Cardiac septum (tissue), 1 donor: Measurements from ENCODE around the gene BCAS1. TPM values are rescaled to one million over a fixed set of nuclear protein-coding genes. Genes with fewer than 3 reads are reported as not detected.
"Not testable (repeated sequence)": the region's sequence is repeated elsewhere in the genome, so short reads cannot be mapped to it uniquely, and the experiment has no call there.

Source experiments
- DNase-seq: peaks from one replicate; pipeline ENCODE4 v3.0.0-alpha.2; 2020; ENCODE audit warnings: low spot score
- intact Hi-C: fragments of 100-400 bp; cut with DNase I; formaldehyde crosslinking; loops from one replicate; pipeline ENCODE4 v1.14.0; 2022
- total RNA-seq: library from RNA; stranded (reverse); fragmentation: NEBNext Ultra II Directional; extraction: Animal tissue kit (Norgen Biotek cat#: 25700); gene quantifications from one replicate; pipeline ENCODE4 v1.2.1, GENCODE V29; 2021
- donor health status: DM: no; HTN: no; CAD: no.

BCAS1 gene
- total RNA-seq, 1 donor from 2014 or later, result not detected

GRCh38 chr20:53940907-53941545 lies 129.4 kb downstream of the BCAS1 start:
- DNase-seq, result no peak
- intact Hi-C loops, result loop anchor here (1.0 to 10.0 kb wide), 3 partner anchors 25 to 616 kb away; no protein-coding TSS in a partner anchor

GRCh38 chr20:53940360-53940702 lies 130.1 kb downstream of the BCAS1 start:
- intact Hi-C loops, result loop anchor here (1.0 to 10.0 kb wide), 3 partner anchors 24 to 616 kb away; no protein-coding TSS in a partner anchor
- DNase-seq, result no peak

GRCh38 chr20:53939572-53940359 lies 130.6 kb downstream of the BCAS1 start:
- intact Hi-C loops, result loop anchor here (1.0 to 10.0 kb wide), 3 partner anchors 23 to 615 kb away; no protein-coding TSS in a partner anchor

GRCh38 chr20:53939190-53939571 lies 131.2 kb downstream of the BCAS1 start:
- DNase-seq, result no peak
- intact Hi-C loops, result no loop called here

More at GRCh38 chr20:53939572-53940359, 130.6 kb downstream of the BCAS1 start:
- peak; percentile 94 for DNase-seq

GRCh38 chr20:53938739-53939138 lies 131.7 kb downstream of the BCAS1 start:
- intact Hi-C loops, result no loop called here
- no peak for DNase-seq

- DNase-seq, result no peak
- intact Hi-C loops, result loop anchor here (1.0 kb wide), 1 partner anchor 21 kb away; no protein-coding TSS in a partner anchor
These were observed 132.4 kb downstream of the BCAS1 start for GRCh38 chr20:53937929-53938367.

GRCh38 chr20:53937339-53937741 lies 133.1 kb downstream of the BCAS1 start:
- no peak for DNase-seq
- intact Hi-C loops, result loop anchor here (1.0 kb wide), 1 partner anchor 20 kb away; no protein-coding TSS in a partner anchor

- intact Hi-C loops, result no loop called here
- no peak for DNase-seq
These were observed 134.9 kb downstream of the BCAS1 start for GRCh38 chr20:53935344-53936084.

GRCh38 chr20:53934421-53935343 lies 135.7 kb downstream of the BCAS1 start:
- no peak for DNase-seq
- intact Hi-C loops, result no loop called here

GRCh38 chr20:53933232-53933846 lies 137.1 kb downstream of the BCAS1 start:
- no peak for DNase-seq
- intact Hi-C loops, result no loop called here

- intact Hi-C loops, DNase-seq: not testable (repeated sequence)
These were observed 137.7 kb downstream of the BCAS1 start for GRCh38 chr20:53932655-53933192.

GRCh38 chr20:53931597-53931996 lies 138.8 kb downstream of the BCAS1 start:
- intact Hi-C loops, result no loop called here
- DNase-seq, result no peak

GRCh38 chr20:53930651-53931504 lies 139.5 kb downstream of the BCAS1 start:
- DNase-seq, result no peak
- intact Hi-C loops, result no loop called here

- no peak for DNase-seq
- intact Hi-C loops, result no loop called here
These were observed 140.3 kb downstream of the BCAS1 start for GRCh38 chr20:53929974-53930650.

GRCh38 chr20:53929399-53929798 lies 141.0 kb downstream of the BCAS1 start:
- intact Hi-C loops, result no loop called here
- DNase-seq, result no peak

GRCh38 chr20:53927990-53928389 lies 142.4 kb downstream of the BCAS1 start:
- intact Hi-C loops, result no loop called here
- DNase-seq, result no peak
